Calu3 (cell line): ENCODE results near the gene ATXN2. TPM values are rescaled to one million over a fixed set of nuclear protein-coding genes. Genes with fewer than 3 reads are reported as not detected.
A peak's percentile ranks its signal among the peaks of the same experiment; 100 is the strongest.
"Not testable (repeated sequence)": the region's sequence is repeated elsewhere in the genome, so short reads cannot be mapped to it uniquely, and the experiment has no call there.

Source experiments
- BruUV-seq: library from RNA; stranded (reverse); fragments of 400-500 nt; replicated peaks from 2 replicates; lab custom pipeline; 2021; lab: Mats Ljungman, UMichigan
- CTCF ChIA-PET: fragments of 300-600 bp; sonication (Branson Sonifier 250); formaldehyde crosslinking; loops from one replicate; lab custom pipeline; 2022; ENCODE audit warnings: antibody characterized with exemption; lab: Charles Lee
- DNase-seq: peaks from one replicate; pipeline ENCODE4 v3.0.0; 2022
- H3K27ac Mint-ChIP-seq: one replicate; pipeline ENCODE4 v1.8.0; 2022; ENCODE audit warnings: mixed read lengths; ENCODE audit not compliant: unreplicated experiment
- H3K27me3 Mint-ChIP-seq: one replicate; pipeline ENCODE4 v1.8.0; 2022; ENCODE audit warnings: mixed read lengths; ENCODE audit not compliant: unreplicated experiment
- H3K36me3 Mint-ChIP-seq: one replicate; pipeline ENCODE4 v1.8.0; 2022; ENCODE audit warnings: mild to moderate bottlenecking, moderate library complexity, mixed read lengths; ENCODE audit not compliant: insufficient read depth, unreplicated experiment
- H3K4me1 Mint-ChIP-seq: one replicate; pipeline ENCODE4 v1.8.0; 2022; ENCODE audit warnings: mild to moderate bottlenecking, low read depth, mixed read lengths; ENCODE audit not compliant: unreplicated experiment
- H3K4me3 Mint-ChIP-seq: one replicate; pipeline ENCODE4 v1.8.0; 2022; ENCODE audit warnings: mild to moderate bottlenecking, low read depth, moderate library complexity, mixed read lengths; ENCODE audit not compliant: unreplicated experiment
- H3K9me3 Mint-ChIP-seq: one replicate; pipeline ENCODE4 v1.8.0; 2022; ENCODE audit warnings: low read depth, mixed read lengths; ENCODE audit not compliant: unreplicated experiment
- intact Hi-C: fragments of 100-400 bp; cut with micrococcal nuclease; formaldehyde crosslinking; loops from one replicate; pipeline ENCODE4 v1.10.0; 2022; ENCODE audit not compliant: unreplicated experiment
- total RNA-seq: library from RNA; stranded (reverse); gene quantifications from 2 replicates; pipeline ENCODE4 v1.2.3, GENCODE V29; 2022
- TF ChIP-seq, protein P1 (sequence below): fragments of 200-600 bp; IDR thresholded peaks from one replicate; pipeline ENCODE4 v1.8.0; 2022; ENCODE audit warnings: antibody characterized with exemption; ENCODE audit not compliant: unreplicated experiment

The ATXN2 gene
- total RNA-seq, 1 experiment from 2014 or later, result 123 TPM

DNA sequence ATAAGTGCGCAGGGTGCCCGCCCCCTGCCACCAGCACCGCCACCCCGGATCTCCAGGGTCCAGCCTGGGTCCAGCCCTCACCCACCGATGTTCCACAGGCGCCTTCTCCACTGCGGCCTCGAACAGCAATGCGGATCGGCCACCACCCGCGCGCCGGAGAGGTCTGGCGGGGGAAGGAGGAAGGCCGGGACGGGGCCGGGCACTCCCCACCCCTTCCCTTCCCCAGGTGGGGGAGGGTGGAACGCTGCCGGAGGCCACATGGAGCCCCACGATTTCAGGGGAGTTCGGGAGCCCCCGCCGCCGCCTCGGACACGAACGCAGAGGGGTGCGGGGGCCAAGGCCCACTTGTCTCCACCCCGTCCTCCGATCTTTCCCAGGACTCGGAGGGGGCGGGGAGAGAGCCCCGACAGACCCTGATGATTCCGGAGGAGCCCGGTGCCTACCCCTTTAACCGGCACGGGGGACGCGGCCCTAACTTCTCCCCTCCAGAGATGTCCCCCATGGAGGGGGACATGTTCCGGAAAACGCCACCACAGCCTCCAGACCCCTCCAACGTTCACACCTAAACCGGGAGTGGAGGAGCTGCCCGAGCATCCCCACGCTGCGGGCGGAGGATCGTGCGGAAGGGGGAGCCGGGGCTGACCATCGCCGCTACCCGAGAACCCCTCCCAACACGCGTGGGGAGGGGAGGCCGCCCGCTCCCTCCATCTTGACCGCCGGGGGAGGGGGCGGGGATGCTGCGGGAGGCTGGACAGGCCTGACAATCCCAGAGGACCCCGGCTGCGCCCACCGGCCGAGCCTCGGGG lies 1.1 kb downstream of the ATXN2 start:
- Mint-ChIP-seq H3K4me3 (peak overlapping the region; percentile 94), H3K27ac (peak overlapping the region; percentile 14), H3K36me3 (peaks cover 44% of the 10 kb centered on the region), H3K4me1 (peaks cover 26% of the 10 kb centered on the region), H3K27me3 (no peaks in the 10 kb centered on the region), H3K9me3 (no peaks in the 10 kb centered on the region)
- CTCF ChIA-PET, result no interaction called here
- TF ChIP-seq, protein P1, sequence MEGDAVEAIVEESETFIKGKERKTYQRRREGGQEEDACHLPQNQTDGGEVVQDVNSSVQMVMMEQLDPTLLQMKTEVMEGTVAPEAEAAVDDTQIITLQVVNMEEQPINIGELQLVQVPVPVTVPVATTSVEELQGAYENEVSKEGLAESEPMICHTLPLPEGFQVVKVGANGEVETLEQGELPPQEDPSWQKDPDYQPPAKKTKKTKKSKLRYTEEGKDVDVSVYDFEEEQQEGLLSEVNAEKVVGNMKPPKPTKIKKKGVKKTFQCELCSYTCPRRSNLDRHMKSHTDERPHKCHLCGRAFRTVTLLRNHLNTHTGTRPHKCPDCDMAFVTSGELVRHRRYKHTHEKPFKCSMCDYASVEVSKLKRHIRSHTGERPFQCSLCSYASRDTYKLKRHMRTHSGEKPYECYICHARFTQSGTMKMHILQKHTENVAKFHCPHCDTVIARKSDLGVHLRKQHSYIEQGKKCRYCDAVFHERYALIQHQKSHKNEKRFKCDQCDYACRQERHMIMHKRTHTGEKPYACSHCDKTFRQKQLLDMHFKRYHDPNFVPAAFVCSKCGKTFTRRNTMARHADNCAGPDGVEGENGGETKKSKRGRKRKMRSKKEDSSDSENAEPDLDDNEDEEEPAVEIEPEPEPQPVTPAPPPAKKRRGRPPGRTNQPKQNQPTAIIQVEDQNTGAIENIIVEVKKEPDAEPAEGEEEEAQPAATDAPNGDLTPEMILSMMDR, result no peak
- no TSS peak for BruUV-seq
- DNase-seq, result peak; percentile 58
- intact Hi-C loops, result loop anchor here (5.0 kb wide), 1 partner anchor 41 kb away; no protein-coding TSS in a partner anchor

DNA sequence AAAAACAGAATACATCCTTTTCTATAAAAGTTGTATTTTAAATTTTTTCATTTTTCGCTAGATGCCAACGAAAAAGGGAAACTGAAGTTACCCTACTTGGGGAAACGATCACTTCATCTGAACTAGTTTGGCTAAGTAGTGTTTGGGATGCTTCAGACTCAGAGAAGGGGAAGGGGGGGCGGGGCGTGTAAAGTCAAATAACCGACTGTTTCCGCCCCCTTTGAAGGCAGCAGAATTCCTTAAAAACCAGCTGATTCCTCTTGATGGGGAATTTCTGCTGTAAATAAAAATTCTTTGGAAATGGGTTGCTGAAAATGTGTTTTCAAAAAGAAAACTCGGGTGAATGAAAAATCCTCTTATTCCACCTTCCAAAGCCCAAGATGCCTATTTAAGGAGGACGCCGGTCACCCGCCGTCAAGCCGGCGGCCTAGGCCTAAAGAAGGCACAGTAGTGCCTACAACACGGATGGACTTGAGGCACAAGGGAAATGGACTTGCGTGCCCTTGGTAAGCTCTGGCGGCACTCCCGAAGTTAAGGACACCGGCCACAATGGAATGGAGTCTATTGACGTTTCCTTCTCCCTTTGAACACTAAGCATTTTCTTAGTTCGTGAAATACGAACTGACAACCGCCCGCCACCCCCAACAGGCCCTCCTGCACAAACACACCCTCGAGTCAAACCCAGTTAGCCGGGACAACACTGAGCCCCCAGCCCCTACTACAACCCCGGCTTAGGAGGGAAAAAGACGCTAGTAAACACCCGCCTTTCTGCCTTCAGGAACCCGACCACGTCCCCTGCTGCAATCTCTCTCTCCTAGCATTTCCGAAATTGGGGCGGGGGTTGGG lies 1.9 kb downstream of the ATXN2 start:
- Mint-ChIP-seq H3K4me1 (peaks cover 26% of the 10 kb centered on the region), H3K27ac (peak overlapping the region; percentile 14), H3K4me3 (peak overlapping the region; percentile 94), H3K9me3 (no peaks in the 10 kb centered on the region), H3K27me3 (no peaks in the 10 kb centered on the region), H3K36me3 (peaks cover 44% of the 10 kb centered on the region)
- TSS peak; percentile 49 for BruUV-seq
- CTCF ChIA-PET, result no interaction called here
- intact Hi-C loops, result loop anchor here (5.0 kb wide), 1 partner anchor 40 kb away; no protein-coding TSS in a partner anchor
- DNase-seq, result peak; percentile 50
- TF ChIP-seq, protein P1, result no peak

DNA sequence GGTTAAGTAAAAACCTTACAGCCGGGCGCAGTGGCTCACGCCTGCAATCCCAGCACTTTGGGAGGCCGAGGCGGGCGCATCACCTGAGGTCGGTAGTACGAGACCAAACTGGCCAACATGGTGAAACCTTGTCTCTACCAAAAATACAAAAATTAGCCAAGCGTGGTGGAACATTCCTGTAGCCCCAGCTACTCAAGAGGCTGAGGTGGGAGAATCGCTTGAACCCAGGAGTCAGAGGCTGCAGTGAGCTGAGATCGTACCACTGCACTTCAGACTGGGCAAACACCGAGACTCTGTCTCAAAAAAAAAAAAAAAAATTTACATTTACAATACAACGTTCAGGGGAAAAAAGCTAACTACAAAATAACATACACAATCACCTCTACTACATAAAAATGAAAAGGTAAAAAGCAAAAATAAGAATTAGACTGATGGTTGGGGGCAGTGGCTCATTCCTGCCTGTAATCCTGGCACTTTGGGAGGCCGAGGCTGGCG lies 3.7 kb downstream of the ATXN2 start:
- Mint-ChIP-seq H3K4me3 (peak overlapping the region; percentile 94), H3K4me1 (peaks cover 26% of the 10 kb centered on the region), H3K36me3 (peaks cover 43% of the 10 kb centered on the region)
- H3K27me3 Mint-ChIP-seq, H3K27ac Mint-ChIP-seq, DNase-seq, H3K9me3 Mint-ChIP-seq, BruUV-seq: not testable (repeated sequence)
- CTCF ChIA-PET, result interaction anchor here (0.7 to 0.8 kb wide), 2 partner anchors 27 to 461 kb away, joined by 3 to 4 read pairs; no protein-coding TSS in a partner anchor
- intact Hi-C loops, result loop anchor here (5.0 kb wide), 1 partner anchor 38 kb away; no protein-coding TSS in a partner anchor

DNA sequence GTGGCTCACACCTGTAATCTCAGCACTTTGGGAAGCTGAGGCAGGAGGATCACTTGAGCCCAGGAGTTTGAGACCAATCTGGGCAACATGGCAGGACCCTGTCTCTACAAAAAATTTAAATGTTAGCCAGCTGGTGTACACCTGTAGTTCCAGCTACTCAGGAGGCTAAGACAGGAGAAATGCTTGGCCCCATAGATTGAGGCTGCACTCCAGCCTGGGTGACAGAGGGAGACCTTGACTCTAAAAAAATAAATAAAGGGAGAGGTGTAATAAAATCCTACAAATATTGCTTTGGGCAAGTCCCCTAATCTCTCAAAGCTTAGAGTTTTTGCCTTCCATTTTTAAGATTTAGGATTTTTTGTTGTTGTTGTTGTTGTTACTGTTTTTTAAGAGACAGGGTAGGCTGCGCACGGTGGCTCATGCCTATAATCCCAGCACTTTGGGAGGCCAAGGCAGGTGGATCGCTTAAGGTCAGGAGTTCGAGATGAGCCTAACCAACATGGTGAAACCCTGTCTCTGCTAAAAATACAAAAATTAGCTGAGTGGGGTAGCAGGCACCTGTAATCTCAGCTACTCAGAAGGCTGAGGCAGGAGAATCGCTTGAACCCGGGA lies 7.6 kb downstream of the ATXN2 start:
- DNase-seq, intact Hi-C loops, H3K4me3 Mint-ChIP-seq, H3K27ac Mint-ChIP-seq, H3K27me3 Mint-ChIP-seq, BruUV-seq, H3K9me3 Mint-ChIP-seq: not testable (repeated sequence)
- CTCF ChIA-PET, result interaction anchor here (0.6 to 0.7 kb wide), 2 partner anchors 12 to 88 kb away, joined by 3 to 4 read pairs; no protein-coding TSS in a partner anchor
- Mint-ChIP-seq H3K36me3 (peaks cover 29% of the 10 kb centered on the region), H3K4me1 (peaks cover 25% of the 10 kb centered on the region)
